ENCODE data around the gene TMEM150B. TPM values are rescaled to one million over a fixed set of nuclear protein-coding genes. Genes with fewer than 3 reads are reported as not detected.

Gene TMEM150B
- polyA plus RNA-seq, 3 donors: 10.1 to 65.6 (median 11.2) TPM

DNA sequence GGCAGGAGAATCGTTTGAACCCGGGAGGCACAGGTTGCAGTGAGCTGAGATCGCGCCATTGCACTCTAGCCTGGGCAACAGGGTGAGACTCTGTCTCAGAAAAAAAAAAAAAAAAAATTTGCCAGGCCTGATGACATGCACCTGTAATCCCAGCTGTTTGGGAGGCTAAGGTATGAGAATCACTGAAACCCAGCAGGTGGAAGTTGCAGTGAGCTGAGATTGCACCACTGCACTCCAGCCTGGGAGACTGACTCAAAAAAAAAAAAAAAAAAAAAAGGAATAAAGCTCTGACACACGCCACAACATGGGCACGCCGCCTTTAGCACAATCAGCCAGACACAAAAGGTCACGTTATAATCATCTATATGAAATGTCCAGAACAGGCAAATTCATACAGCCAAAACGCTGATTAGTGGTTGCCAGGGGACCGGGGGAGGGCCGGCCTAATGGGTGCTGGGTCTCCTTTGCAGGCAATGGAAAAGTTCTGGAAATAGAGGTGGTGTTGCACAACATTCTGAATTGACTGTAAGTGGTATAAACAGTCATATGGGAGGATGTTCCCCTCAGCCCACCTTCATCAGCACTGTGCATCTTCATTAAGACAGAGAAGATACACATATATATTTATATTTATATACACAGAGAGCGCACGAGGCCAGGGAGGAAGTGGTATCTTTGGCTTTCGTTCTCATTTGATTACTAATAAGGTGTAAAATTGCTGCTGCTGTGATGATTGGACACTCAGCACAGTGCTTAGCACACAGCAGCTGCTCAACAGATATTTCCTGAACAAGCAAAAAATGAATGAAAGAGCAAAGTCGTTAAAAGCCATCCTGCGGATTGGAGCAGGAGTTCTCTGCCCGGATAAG, 49.1 kb downstream of the TMEM150B start:
- H3K4me1 Mint-ChIP-seq: peaks cover 33% of the 10 kb centered on the region
- peaks cover 0 to 2% (median 0%) of the 10 kb centered on the region in 7 donors for H3K9me3 Mint-ChIP-seq
- no peak for DNase-seq

More for the DNA sequence above, 49.1 kb downstream of the TMEM150B start:
- peaks cover 7 to 30% of the 10 kb centered on the region in 2 donors for H3K36me3 ChIP-seq (replicated peaks in 1 of 2; ENCODE audit: control insufficient read depth in 1 of 2, insufficient read depth in 2 of 2, low read length in 2 of 2)
- 95% methylated on average over 7 of the region's 17 CpGs for WGBS (ENCODE audit: insufficient coverage)
- H2AFZ ChIP-seq (ENCODE audit: insufficient read depth, low read depth, low read length, poor library complexity, severe bottlenecking): no peak overlapping the region
- H3K9me3 ChIP-seq (replicated peaks in 1 of 2; ENCODE audit: control insufficient read depth in 1 of 2, insufficient read depth in 1 of 2, low read length in 2 of 2): no peaks in the 10 kb centered on the region
- no peaks in the 10 kb centered on the region for H4K20me1 ChIP-seq (ENCODE audit: insufficient read depth, low read length)
- H3K4me1 ChIP-seq (ENCODE audit: control insufficient read depth in 1 of 2, insufficient read depth in 2 of 2, low read length in 2 of 2): peaks cover 30 to 39% of the 10 kb centered on the region in 2 donors
- no peaks in the 10 kb centered on the region for H3K27me3 ChIP-seq (ENCODE audit: control insufficient read depth in 2 of 2, insufficient read depth in 2 of 2, low read length in 2 of 2)
- H3K36me3 Mint-ChIP-seq: peaks cover 37 to 47% of the 10 kb centered on the region in 2 donors
- H3K27ac Mint-ChIP-seq: peak overlapping the region; percentile 67 to 90 (median 86)
- peaks cover 4% of the 10 kb centered on the region for H3K79me2 ChIP-seq (ENCODE audit: insufficient read depth, low read length)
- H3K4me3 ChIP-seq (replicated peaks in 1 of 3; ENCODE audit: low read depth in 2 of 3, low read length in 3 of 3): peak overlapping the region in 1 of 3 experiments; percentile 19
- H3K4me2 ChIP-seq (replicated peaks; ENCODE audit: extremely low read depth, low read length, poor library complexity, severe bottlenecking): peak overlapping the region; percentile 12
- H3K27ac ChIP-seq (ENCODE audit: low read depth in 1 of 2, low read length in 2 of 2): peak overlapping the region; percentile 59 to 69
- no peak for TF ChIP-seq CTCF (IDR thresholded peaks at IDR 0.05)
- peaks cover 0 to 7% (median 0%) of the 10 kb centered on the region in 3 donors for H3K27me3 Mint-ChIP-seq (ENCODE audit: low read depth in 3 of 3)
- intact Hi-C loops (cut with micrococcal nuclease): no loop called here
- no peak overlapping the region for H3K9ac ChIP-seq (ENCODE audit: insufficient read depth, low read length, poor library complexity, severe bottlenecking)
- no peak overlapping the region for H3K4me3 Mint-ChIP-seq

Data from CD14-positive monocyte (primary cell).